SH-SY5Y (cell line): Measurements from ENCODE around the gene SRSF2.

Source experiments
- GATA2 ChIP-seq: IDR thresholded peaks from 2 replicates; pipeline ENCODE4 v1.6.1; 2011; ENCODE audit warnings: mild to moderate bottlenecking, low read depth, low read length
- GATA3 ChIP-seq: IDR thresholded peaks from 2 replicates; pipeline ENCODE4 v1.6.1; 2011; ENCODE audit warnings: low read depth, mild to moderate bottlenecking, low read length, moderate library complexity

DNA sequence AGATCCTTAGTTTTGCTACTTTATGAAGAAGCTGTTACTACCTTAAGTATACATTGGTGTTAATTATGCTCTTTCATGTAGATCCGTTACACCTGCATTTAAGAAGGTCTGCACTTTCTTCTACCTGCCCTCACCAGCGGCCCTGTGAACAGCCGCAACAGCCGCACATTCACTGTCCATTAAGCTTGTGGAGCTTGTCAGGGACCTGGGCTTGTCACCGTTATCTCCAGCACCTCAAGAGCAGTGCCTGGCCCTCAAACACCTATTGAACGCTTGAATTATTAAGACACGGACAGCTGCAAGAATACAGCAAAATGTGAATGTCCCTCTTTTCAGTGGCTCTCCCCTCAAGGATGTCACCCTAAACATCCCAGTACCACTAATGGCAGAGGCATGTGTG lies 23.4 kb downstream of the SRSF2 start:
- TF ChIP-seq GATA2 = no peak
- no peak for TF ChIP-seq GATA3
